ENCODE measurements around the gene SEC24D. TPM values are rescaled to one million over a fixed set of nuclear protein-coding genes. Genes with fewer than 3 reads are reported as not detected.

SEC24D gene
- total RNA-seq, 1 donor from 2014 or later = 73.3 TPM

DNA sequence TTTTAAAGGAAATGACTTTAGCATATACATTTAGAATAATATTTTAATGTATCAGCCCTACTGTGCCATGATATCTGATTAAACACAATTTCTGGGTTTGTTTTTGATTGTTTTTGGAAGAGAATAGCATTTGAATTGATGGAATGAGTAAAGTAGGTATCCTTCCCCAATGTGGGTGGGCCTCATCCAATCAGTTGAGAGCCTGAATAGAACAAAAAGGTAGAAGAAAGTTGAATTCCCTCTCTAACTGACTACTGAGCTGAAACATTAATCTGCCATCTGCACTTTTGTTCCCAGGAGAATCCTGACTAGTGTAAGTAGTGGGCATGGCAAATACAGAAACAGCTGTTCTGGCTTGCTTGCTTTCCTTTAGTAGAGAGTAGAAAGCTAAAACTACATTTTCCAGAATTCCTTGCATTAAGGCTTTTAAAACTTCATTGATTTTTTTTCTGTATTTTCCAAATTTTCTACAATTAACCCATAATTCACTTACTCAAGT lies 9.7 kb upstream of the SEC24D start:
- DNase-seq = no peak

GRCh38 chr4:118843237-118843636 lies 7.3 kb upstream of the SEC24D start:
- no peak for DNase-seq

- no peak for DNase-seq
Measured at GRCh38 chr4:118842055-118842454, 6.1 kb upstream of the SEC24D start.

DNA sequence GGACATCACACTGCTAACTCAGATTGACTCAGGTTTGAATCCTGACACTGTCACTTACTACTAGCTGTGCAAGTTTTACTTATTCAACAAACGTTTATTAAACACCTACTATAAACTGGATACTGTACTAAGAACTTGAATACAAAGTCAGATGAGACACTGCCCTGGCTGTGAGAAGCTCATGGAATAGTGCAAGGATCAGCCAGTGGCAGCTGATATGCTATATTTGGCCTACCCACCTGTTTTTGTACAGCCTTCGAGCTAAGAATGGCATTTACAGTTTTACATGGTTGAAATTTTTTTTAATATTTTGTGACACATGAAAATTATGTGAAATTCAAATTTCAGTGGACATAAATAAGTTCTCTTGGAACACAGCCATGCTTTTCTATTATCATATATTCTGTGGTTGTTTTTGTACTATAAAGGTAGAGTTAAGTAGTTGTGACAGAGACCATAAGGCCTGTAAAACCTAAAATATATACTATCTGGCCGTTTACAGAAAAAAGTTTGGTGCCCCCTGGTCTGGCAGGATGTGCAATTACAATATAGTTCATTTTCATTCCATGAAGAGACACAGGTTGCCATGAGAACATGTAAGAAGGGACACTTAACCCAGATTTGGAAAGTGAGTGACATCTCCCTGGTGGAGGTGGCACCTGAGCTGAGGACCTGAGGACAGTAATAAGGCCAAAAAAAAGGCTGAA lies 3.4 kb upstream of the SEC24D start:
- DNase-seq = no peak

- DNase-seq = no peak
Measured at GRCh38 chr4:118837121-118837507, 1.2 kb upstream of the SEC24D start.

DNA sequence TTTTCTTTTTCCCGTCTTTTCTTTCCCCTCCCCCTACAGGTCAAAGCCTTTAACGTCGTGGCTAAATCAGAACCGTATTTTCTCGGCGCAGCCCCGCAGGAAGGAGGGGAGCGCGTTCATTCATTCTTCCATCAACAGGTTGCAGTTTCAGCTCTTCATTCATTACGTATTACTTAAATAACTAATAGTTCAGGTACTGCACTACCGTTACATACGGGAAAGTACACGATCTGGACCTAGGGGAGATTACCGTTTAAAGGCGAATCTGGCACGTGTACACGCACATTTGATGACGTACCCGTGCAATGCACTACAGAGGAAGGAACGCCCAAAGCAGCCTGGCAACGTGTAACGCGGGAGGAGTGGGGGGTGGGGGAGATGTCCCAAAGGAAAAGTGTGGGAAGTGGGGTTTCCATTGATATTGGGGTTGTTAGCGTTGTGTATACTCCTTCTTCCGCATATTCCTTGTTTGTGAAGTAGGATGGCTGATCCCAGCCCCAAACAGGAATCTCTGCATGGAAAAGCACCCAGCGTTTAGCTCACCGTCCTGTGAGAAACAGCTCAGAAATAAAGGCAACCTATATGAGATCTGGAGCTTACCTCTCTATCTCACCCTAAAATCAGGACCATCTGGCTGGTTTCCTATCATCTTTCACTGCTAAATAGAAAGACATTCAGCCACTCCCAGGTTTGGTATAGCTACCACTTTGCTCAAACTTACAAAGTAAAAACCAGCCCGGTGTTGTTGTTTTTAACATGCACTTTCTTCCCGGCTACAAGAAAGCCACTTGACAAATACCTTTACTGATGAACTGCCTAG lies 585 bp upstream of the SEC24D start:
- DNase-seq = peak; percentile 48

GRCh38 chr4:118834960-118835569 lies 861 bp downstream of the SEC24D start:
- DNase-seq = peak; percentile 82

DNA sequence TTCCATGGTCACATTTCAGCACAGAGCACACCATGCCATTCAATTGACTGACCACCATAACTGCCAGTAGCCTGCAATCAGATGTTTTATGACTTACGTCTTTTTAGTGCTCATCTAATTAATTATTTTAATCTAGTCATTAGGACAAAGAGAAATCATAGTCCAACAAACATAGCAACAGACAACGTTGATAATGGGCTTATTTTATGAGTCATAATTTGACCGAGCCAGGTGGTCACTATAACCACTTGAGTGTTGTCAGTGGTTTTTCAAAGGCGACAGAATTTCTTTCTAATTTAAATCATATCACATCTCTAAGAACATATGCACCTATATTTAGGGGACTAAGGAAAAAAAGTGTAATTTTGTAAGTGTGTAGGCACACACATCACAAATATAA lies 1.9 kb downstream of the SEC24D start:
- no peak for DNase-seq

DNA sequence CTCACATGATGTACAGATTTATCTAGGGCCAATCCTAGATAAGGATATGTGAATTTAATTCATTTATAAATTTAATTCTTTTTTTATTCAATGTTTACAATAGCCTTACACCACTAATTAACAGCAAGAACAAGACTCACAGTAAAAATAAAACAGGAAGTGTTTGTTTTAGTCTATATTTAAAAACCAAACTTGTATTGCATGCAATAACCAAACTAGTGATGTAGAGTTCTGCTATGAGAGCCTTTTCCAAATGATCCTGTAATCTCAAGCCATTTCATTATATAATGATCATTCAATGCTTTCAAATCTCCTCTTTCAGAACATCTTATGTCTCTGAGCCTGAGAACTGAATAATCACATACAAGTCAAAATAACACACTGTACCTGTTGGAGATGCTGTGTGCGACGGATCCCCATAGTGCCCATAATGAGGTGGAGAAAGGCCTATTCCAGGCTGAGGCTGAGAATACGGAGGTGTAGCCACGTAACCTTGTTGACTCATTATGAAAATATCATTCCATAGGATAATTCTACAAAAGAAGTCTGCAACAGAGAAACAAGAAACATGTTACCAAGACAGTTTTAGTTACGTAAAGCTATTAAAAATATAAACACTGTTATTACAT lies 2.6 kb downstream of the SEC24D start:
- DNase-seq = no peak

- no peak for DNase-seq
Measured at GRCh38 chr4:118829107-118829506, 6.8 kb downstream of the SEC24D start.

- DNase-seq = no peak
Measured at GRCh38 chr4:118826723-118827444, 9.0 kb downstream of the SEC24D start.

DNA sequence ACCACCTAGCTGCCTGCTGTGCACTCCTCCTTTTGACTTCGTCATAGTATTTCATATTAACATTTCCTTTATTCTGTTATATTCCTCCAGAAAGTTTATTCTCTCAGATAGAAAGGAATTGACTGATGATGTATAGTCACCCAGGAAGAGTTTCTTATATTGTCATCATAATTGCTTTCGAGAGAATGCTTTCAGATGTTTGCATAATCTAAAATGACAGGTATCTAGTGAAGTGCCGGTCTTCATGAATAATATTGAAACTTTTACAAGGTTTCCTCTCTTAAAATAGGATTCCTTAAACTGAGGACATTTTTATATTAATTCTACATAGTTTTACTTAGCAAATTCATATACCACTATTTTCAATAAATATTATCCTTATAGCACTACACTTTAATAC lies 10.1 kb downstream of the SEC24D start:
- no peak for DNase-seq

DNA sequence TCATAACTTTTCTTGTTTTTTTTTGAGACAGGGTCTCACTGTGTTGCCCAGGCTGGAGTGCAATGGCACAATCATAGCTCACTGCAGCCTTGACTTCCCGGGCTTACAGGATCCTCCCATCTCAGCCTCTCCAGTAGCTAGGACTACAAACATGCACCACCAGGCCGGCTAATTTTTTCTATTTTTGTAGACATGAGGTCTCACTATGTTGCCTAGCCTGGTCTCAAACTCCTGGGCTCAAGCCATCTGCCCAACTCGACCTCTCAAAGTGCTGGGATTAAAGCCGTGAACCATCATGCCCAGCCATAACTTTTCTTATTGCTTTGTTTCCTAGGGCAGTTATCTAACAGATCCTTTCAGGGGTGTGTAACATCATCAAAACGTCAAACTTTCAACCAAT lies 11.8 kb downstream of the SEC24D start:
- DNase-seq = no peak

GRCh38 chr4:118823471-118823870 lies 12.5 kb downstream of the SEC24D start:
- DNase-seq = no peak

- DNase-seq = no peak
Measured at GRCh38 chr4:118821590-118822293, 14.2 kb downstream of the SEC24D start.

DNA sequence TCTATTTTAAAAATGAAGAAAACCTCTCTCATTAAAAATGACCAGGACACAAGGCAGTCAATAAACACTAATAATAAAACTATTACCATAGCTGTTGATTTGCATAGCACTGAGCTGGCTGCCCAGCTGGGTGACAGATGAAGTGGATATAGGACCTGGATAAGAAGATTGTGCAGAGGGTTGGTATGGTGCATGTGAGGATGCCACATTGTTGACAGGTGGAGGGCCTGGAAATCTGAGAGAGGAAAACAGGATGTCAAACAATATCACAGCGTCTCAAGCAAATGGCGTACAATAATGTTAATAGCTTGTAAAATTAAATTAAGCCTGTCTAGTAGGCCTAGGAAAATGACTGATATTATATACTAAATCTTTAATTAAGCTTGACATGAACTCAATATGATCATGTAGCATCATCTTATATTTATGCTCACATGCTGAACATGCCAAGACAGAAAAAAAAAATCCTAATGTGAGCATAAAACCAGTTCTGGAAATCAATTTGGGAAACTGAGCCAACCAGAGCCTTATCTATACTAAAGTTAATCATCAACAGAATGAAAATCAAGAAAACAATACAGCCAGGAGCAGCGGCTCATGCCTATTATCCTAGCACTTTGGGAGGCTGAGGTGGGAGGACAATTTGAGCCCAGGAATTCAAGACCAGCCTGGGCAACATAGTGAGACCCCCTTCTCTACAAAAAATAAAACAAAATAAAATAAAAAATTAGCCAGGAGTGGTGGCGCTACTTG lies 18.6 kb downstream of the SEC24D start:
- DNase-seq = no peak

GRCh38 chr4:118816538-118817177 lies 19.3 kb downstream of the SEC24D start:
- no peak for DNase-seq

DNA sequence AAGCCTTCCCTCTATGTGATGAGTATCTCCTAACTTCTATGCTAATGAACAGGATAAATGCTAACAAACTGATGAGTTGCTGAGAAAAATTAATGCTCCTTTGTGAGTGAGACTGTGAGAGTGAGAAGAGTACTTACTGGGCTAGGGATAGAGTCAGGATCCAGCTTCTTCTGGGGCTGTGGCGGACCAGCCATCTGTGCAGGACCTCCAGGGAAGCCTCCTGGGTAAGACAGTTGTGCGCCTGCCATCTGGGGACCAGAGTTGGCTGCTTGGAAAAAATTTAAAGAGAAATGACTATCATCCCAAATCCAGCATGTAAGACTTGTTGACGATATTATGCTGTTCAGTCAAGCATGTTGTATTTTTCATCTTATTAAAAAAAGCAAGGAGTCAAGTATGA lies 21.0 kb downstream of the SEC24D start:
- no peak for DNase-seq

- DNase-seq = no peak
Measured at GRCh38 chr4:118814058-118814457, 21.9 kb downstream of the SEC24D start.

GRCh38 chr4:118813561-118813960 lies 22.4 kb downstream of the SEC24D start:
- DNase-seq = no peak
